Osteoblast (primary cell): Measurements from ENCODE around the gene CCT2. TPM values are rescaled to one million over a fixed set of nuclear protein-coding genes. Genes with fewer than 3 reads are reported as not detected.
"Not testable (repeated sequence)": the region's sequence is repeated elsewhere in the genome, so short reads cannot be mapped to it uniquely, and the experiment has no call there.

Experiments used
- DNase-seq: peaks from one replicate; pipeline ENCODE4 v3.0.0; 2011; ENCODE audit warnings: low spot score, mixed read lengths; ENCODE audit not compliant: insufficient read length; ENCODE audit errors: missing footprints
- H2AFZ ChIP-seq: 2 replicates; pipeline ENCODE4 v1.6.0; 2011; ENCODE audit warnings: mild to moderate bottlenecking, low read length
- H3K27ac ChIP-seq: 2 replicates; pipeline ENCODE4 v1.5.1; 2011; ENCODE audit warnings: mild to moderate bottlenecking, low read depth, low read length, moderate library complexity
- H3K27me3 ChIP-seq: 2 replicates; pipeline ENCODE4 v1.6.0; 2012; ENCODE audit warnings: mild to moderate bottlenecking, control low read depth, inconsistent platforms, low read length, moderate library complexity; ENCODE audit not compliant: insufficient read depth
- H3K36me3 ChIP-seq: 2 replicates; pipeline ENCODE4 v1.5.1; 2011; ENCODE audit warnings: mild to moderate bottlenecking, low read length, control low read depth, moderate library complexity; ENCODE audit not compliant: insufficient read depth
- H3K4me1 ChIP-seq: 2 replicates; pipeline ENCODE4 v1.5.1; 2011; ENCODE audit warnings: mild to moderate bottlenecking, low read length, control low read depth, moderate library complexity; ENCODE audit not compliant: insufficient read depth
- H3K4me2 ChIP-seq: 2 replicates; pipeline ENCODE4 v1.6.0; 2011; ENCODE audit warnings: mild to moderate bottlenecking, low read length; ENCODE audit not compliant: insufficient read depth
- H3K4me3 ChIP-seq: fragments of 200-600 bp; sonication (generic); 3 replicates; pipeline ENCODE4 v1.5.1; 2012; ENCODE audit warnings: mild to moderate bottlenecking, low read length, inconsistent platforms; ENCODE audit not compliant: insufficient read depth
- H3K79me2 ChIP-seq: 2 replicates; pipeline ENCODE4 v1.6.0; 2012; ENCODE audit warnings: mild to moderate bottlenecking, low read length, control low read depth, inconsistent platforms; ENCODE audit not compliant: insufficient read depth
- H3K9me3 ChIP-seq: 2 replicates; pipeline ENCODE4 v1.5.1; 2011; ENCODE audit warnings: low read depth, low read length, control low read depth
- H4K20me1 ChIP-seq: 2 replicates; pipeline ENCODE4 v1.6.0; 2012; ENCODE audit warnings: mild to moderate bottlenecking, low read length, control low read depth; ENCODE audit not compliant: insufficient read depth
- total RNA-seq: library from RNA; depleted of rRNA; stranded (reverse); fragments of >200 nt; gene quantifications from 2 replicates; pipeline ENCODE4 v1.2.3, GENCODE V29; 2012
- TF ChIP-seq, protein P1 (sequence below): IDR thresholded peaks from 2 replicates; pipeline ENCODE4 v1.5.1; 2011; ENCODE audit warnings: mild to moderate bottlenecking, low read depth, low read length, moderate library complexity; ENCODE audit errors: extremely low read depth

The CCT2 gene
- total RNA-seq, 1 donor: 187 TPM

DNA sequence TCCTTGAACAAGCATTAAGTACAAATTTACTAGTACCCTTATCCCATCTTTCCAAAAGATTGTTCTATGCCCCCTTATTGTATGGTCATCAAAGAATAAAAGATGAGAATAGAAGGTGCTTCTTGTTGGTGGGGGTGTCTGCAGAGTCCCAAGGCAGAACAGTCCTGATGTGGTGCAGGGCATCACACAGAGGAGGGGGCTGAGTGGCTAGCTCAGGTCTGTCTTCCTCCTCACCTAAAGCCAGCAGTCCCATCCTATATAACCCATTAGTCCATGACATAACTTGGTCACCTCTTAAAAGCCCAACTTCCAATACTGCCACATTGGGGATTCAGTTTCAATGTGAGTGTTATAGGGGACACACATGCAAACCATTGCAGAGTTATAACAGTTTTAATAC, 15.5 kb downstream of the CCT2 start:
- Histone ChIP-seq H3K27me3 (no peaks in the 10 kb centered on the region), H3K27ac (no peak overlapping the region), H3K9me3 (no peaks in the 10 kb centered on the region), H3K4me1 (no peaks in the 10 kb centered on the region), H2AFZ (no peak overlapping the region), H3K4me2 (no peak overlapping the region), H3K4me3 (no peak overlapping the region), H3K79me2 (no peaks in the 10 kb centered on the region), H4K20me1 (peaks cover 3% of the 10 kb centered on the region), H3K36me3 (peaks cover 52% of the 10 kb centered on the region)
- TF ChIP-seq, protein P1, sequence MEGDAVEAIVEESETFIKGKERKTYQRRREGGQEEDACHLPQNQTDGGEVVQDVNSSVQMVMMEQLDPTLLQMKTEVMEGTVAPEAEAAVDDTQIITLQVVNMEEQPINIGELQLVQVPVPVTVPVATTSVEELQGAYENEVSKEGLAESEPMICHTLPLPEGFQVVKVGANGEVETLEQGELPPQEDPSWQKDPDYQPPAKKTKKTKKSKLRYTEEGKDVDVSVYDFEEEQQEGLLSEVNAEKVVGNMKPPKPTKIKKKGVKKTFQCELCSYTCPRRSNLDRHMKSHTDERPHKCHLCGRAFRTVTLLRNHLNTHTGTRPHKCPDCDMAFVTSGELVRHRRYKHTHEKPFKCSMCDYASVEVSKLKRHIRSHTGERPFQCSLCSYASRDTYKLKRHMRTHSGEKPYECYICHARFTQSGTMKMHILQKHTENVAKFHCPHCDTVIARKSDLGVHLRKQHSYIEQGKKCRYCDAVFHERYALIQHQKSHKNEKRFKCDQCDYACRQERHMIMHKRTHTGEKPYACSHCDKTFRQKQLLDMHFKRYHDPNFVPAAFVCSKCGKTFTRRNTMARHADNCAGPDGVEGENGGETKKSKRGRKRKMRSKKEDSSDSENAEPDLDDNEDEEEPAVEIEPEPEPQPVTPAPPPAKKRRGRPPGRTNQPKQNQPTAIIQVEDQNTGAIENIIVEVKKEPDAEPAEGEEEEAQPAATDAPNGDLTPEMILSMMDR: no peak
- no peak for DNase-seq

DNA sequence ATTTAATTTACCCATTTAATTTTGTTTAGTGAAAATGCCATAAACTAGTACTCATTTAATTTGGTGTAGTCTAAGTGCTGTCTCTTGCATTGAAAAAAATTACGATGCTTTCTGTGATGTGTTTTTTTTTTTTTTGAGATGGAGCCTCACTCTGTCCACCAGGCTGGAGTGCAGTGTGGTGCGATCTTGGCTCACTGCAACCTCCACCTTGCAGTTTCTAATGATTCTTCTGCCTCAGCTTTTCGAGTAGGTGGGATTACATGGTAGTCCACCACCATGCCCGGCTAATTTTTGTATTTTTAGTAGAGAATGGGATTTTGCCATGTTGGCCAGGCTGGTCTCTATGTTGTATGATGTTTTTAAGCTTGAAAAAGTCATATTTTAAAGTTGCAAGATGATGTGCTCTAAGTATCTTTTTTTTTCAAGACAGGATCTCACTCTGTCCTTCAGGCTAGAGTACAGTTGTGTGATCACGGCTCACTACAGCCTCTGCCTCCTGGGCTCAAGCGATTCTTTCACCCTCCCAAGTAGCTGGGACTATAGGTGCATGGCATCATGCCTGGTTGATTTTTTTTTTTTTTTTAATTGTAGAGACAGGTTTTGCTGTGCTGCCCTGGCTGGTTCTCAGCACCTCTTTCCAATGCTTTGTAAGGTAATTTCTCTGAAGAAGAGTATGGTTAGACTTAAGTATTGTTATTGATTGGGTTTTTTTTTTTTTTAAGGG, 16.9 kb downstream of the CCT2 start:
- TF ChIP-seq, protein P1: no peak
- no peak overlapping the region for H3K27ac ChIP-seq
- H3K4me3 ChIP-seq: no peak overlapping the region
- no peak overlapping the region for H2AFZ ChIP-seq
- H3K9me3 ChIP-seq: no peaks in the 10 kb centered on the region
- peaks cover 3% of the 10 kb centered on the region for H4K20me1 ChIP-seq
- no peaks in the 10 kb centered on the region for H3K79me2 ChIP-seq
- peaks cover 41% of the 10 kb centered on the region for H3K36me3 ChIP-seq
- no peak overlapping the region for H3K4me2 ChIP-seq
- no peak for DNase-seq
- H3K27me3 ChIP-seq: no peaks in the 10 kb centered on the region
- no peaks in the 10 kb centered on the region for H3K4me1 ChIP-seq

DNA sequence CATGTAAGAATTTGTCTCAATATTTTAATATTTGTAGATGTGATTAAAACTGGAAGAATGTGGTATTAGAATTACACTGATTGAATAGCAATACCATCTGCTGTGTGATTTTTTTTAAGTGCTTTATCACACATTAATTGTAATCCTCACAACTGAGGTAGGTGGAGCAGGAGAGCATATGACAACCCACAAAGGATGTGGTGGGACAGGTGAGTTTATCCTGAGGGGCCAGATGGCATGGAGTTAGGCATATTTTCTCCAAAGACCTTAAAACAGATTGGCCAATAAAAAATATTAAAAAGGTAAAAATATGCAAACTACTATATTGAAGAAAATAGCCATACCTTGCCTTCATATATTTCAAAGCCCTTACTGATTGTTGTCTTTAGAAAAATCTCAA, 17.7 kb downstream of the CCT2 start:
- no peak for DNase-seq
- TF ChIP-seq, protein P1: no peak
- no peaks in the 10 kb centered on the region for H3K4me1 ChIP-seq
- H3K79me2 ChIP-seq: no peaks in the 10 kb centered on the region
- H3K27ac ChIP-seq: no peak overlapping the region
- H3K9me3 ChIP-seq: no peaks in the 10 kb centered on the region
- H2AFZ ChIP-seq: no peak overlapping the region
- peaks cover 3% of the 10 kb centered on the region for H4K20me1 ChIP-seq
- peaks cover 33% of the 10 kb centered on the region for H3K36me3 ChIP-seq
- no peak overlapping the region for H3K4me3 ChIP-seq
- H3K4me2 ChIP-seq: no peak overlapping the region
- H3K27me3 ChIP-seq: no peaks in the 10 kb centered on the region

DNA sequence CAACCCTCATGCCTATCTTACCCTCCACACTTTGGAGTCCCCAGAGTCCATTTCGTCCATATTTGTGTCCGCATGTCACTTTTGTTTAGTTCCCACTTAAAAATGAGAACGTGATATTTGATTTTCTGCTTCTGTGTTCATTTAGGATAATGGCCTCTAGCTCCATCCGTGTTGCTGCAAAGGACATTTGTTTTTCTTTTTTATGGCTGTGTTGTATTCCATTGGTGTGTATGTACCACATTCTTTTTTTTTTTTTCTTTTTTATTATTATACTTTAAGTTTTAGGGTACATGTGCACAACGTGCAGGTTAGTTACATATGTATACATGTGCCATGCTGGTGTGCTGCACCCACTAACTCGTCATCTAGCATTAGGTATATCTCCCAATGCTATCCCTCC, 18.3 kb downstream of the CCT2 start:
- not testable (repeated sequence) for H3K27ac ChIP-seq, H2AFZ ChIP-seq, H3K4me3 ChIP-seq, DNase-seq, H3K79me2 ChIP-seq, H3K27me3 ChIP-seq, H3K4me2 ChIP-seq, H3K9me3 ChIP-seq, H4K20me1 ChIP-seq, H3K4me1 ChIP-seq
- peaks cover 27% of the 10 kb centered on the region for H3K36me3 ChIP-seq

DNA sequence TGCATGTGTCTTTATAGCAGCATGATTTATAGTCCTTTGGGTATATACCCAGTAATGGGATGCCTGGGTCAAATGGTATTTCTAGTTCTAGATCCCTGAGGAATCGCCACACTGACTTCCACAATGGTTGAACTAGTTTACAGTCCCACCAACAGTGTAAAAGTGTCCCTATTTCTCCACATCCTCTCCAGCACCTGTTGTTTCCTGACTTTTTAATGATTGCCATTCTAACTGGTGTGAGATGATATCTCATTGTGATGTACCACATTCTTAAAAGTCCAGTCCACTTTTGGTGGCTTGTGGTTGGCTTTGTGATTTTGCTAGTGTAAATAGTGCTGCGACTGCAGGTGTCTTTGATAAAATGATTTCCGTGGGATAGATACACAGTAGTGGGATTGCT, 19.0 kb downstream of the CCT2 start:
- H2AFZ ChIP-seq, DNase-seq, H3K27me3 ChIP-seq, H3K79me2 ChIP-seq, H3K4me1 ChIP-seq, H3K9me3 ChIP-seq, H3K4me3 ChIP-seq, H4K20me1 ChIP-seq, H3K27ac ChIP-seq, H3K4me2 ChIP-seq: not testable (repeated sequence)
- H3K36me3 ChIP-seq: peaks cover 21% of the 10 kb centered on the region
